ENCODE measurements around the gene COMMD4. TPM values are rescaled to one million over a fixed set of nuclear protein-coding genes. Genes with fewer than 3 reads are reported as not detected.

The COMMD4 gene
- total RNA-seq, 4 donors from 2014 or later, result 30.0 to 65.2 (median 50.4) TPM

GRCh38 chr15:75354454-75354853 lies 18.6 kb downstream of the COMMD4 start:
- H3K27ac ChIP-seq, result no peak overlapping the region
- 73% methylated on average over 3 of the region's 7 CpGs; no CpG with 5 or more reads in 1 of the 2 donors for WGBS, 2 donors (ENCODE audit: low coverage in 1 of 2)
- H3K4me1 ChIP-seq, result peaks cover 0 to 3% (median 0%) of the 10 kb centered on the region in 3 donors
- H3K27me3 ChIP-seq, result no peaks in the 10 kb centered on the region
- no peak for ATAC-seq
- H3K36me3 ChIP-seq, result peaks cover 0 to 57% of the 10 kb centered on the region in 2 donors
- H3K9me3 ChIP-seq, result no peaks in the 10 kb centered on the region
- no peak for TF ChIP-seq POLR2A (IDR thresholded peaks at IDR 0.05)
- no peak for TF ChIP-seq POLR2AphosphoS5 (IDR thresholded peaks at IDR 0.05)
- TF ChIP-seq EP300 (IDR thresholded peaks at IDR 0.05), result no peak
- no peak for TF ChIP-seq CTCF (IDR thresholded peaks at IDR 0.05)
- H3K4me3 ChIP-seq, result no peak overlapping the region

GRCh38 chr15:75355369-75355768 lies 19.5 kb downstream of the COMMD4 start:
- no peak for ATAC-seq
- no CpG with 5 or more reads among the region's 4 CpGs for whole genome bisulfite sequencing, 2 donors (ENCODE audit: low coverage in 1 of 2)
- TF ChIP-seq CTCF (IDR thresholded peaks at IDR 0.05), result no peak
- no peak for TF ChIP-seq POLR2A (IDR thresholded peaks at IDR 0.05)
- TF ChIP-seq EP300 (IDR thresholded peaks at IDR 0.05), result no peak
- no peak for TF ChIP-seq POLR2AphosphoS5 (IDR thresholded peaks at IDR 0.05)
- Histone ChIP-seq H3K27me3 (no peaks in the 10 kb centered on the region), H3K4me1 (no peaks in the 10 kb centered on the region), H3K27ac (no peak overlapping the region), H3K36me3 (peaks cover 0 to 66% of the 10 kb centered on the region in 2 donors), H3K4me3 (no peak overlapping the region), H3K9me3 (no peaks in the 10 kb centered on the region)

GRCh38 chr15:75356006-75356405 lies 20.1 kb downstream of the COMMD4 start:
- no peak for ATAC-seq
- TF ChIP-seq POLR2A (IDR thresholded peaks at IDR 0.05) (no peak), EP300 (IDR thresholded peaks at IDR 0.05) (no peak)
- H3K27me3 ChIP-seq, result no peaks in the 10 kb centered on the region
- no peaks in the 10 kb centered on the region for H3K9me3 ChIP-seq
- 80% methylated on average over 1 of the region's 28 CpGs; no CpG with 5 or more reads in 1 of the 2 donors for WGBS, 2 donors (ENCODE audit: low coverage in 1 of 2)
- peaks cover 0 to 72% of the 10 kb centered on the region in 2 donors for H3K36me3 ChIP-seq
- no peaks in the 10 kb centered on the region for H3K4me1 ChIP-seq
- H3K27ac ChIP-seq, result no peak overlapping the region
- H3K4me3 ChIP-seq, result no peak overlapping the region

- ATAC-seq, result no peak
- no peak overlapping the region for H3K27ac ChIP-seq
- peaks cover 0 to 77% of the 10 kb centered on the region in 2 donors for H3K36me3 ChIP-seq
- no peak overlapping the region for H3K4me3 ChIP-seq
- H3K9me3 ChIP-seq, result no peaks in the 10 kb centered on the region
- TF ChIP-seq EP300 (IDR thresholded peaks at IDR 0.05), result no peak
- no peak for TF ChIP-seq POLR2A (IDR thresholded peaks at IDR 0.05)
- no peak for TF ChIP-seq CTCF (IDR thresholded peaks at IDR 0.05)
- no peak for TF ChIP-seq POLR2AphosphoS5 (IDR thresholded peaks at IDR 0.05)
- H3K4me1 ChIP-seq, result no peaks in the 10 kb centered on the region
- no peaks in the 10 kb centered on the region for H3K27me3 ChIP-seq
- 89% methylated on average over 3 of the region's 20 CpGs; no CpG with 5 or more reads in 1 of the 2 donors for WGBS, 2 donors (ENCODE audit: low coverage in 1 of 2)
Observed at GRCh38 chr15:75356517-75356916, 20.7 kb downstream of the COMMD4 start.

GRCh38 chr15:75357976-75358673 lies 22.3 kb downstream of the COMMD4 start:
- TF ChIP-seq POLR2AphosphoS5 (IDR thresholded peaks at IDR 0.05) (no peak), CTCF (IDR thresholded peaks at IDR 0.05) (no peak)
- ATAC-seq, result no peak

More at GRCh38 chr15:75357976-75358673, 22.3 kb downstream of the COMMD4 start:
- H3K4me3 ChIP-seq, result no peak overlapping the region
- peaks cover 0 to 93% of the 10 kb centered on the region in 2 donors for H3K36me3 ChIP-seq
- H3K9me3 ChIP-seq, result no peaks in the 10 kb centered on the region
- no peaks in the 10 kb centered on the region for H3K4me1 ChIP-seq
- H3K27ac ChIP-seq, result no peak overlapping the region
- 93% methylated on average over 3 of the region's 17 CpGs; no CpG with 5 or more reads in 1 of the 2 donors for WGBS, 2 donors (ENCODE audit: low coverage in 1 of 2)
- H3K27me3 ChIP-seq, result no peaks in the 10 kb centered on the region
